ENCODE data around the gene MYH15.

MYH15 gene

DNA sequence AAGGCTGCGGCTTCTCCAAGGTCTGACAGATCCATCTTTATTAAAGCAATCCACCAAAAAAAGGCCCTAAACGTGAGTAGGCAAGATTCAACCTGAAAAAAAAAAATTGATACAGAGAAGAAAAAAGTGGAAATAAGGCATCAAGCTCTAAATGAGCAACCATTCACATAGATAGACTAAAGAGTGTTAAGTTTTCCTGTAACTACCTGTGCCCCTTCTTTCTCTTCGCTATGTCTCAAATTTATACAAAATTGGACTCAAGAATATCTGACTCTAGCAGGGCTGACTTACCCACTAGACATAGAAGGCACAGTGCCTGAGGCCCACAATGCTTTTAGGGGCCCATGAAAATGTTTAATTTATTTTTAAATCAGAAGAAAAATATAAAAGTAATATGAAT lies at the start of gene MYH15:
Gene MYH15, minus strand, starts transcription at position 101 of the 400 bp plus-strand sequence. Its CDS starts 66 bp downstream, at position 35.
- DNase-seq = no peak

DNA sequence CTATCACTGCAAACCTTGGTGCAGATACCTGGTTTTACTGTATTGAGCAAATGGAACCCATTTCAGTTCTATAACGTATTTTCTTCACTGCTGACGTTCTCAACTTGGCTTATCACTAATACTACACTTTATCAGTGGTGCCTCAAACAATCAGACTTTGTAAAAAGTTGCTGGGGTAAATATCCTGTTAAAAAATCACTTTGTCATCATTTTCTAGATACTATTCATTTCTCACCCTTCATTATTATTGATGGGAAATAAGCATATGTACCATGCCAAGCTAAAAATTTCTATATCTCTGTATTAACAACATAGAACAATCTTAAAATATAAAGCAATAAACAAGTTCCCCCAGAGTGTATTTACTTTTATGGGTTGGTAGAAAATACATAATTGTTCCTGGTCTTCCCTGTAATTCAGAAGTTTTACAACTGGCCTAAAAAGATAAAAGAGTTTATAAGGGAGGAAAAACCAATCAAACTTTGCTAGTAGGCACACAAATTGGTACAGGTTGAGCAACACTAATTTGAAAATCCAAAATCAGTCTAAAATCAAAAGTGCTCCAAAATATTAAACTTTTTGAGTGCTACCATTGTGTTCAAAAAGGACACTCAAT lies 45.7 kb upstream of the MYH15 start:
- no peak for DNase-seq

DNA sequence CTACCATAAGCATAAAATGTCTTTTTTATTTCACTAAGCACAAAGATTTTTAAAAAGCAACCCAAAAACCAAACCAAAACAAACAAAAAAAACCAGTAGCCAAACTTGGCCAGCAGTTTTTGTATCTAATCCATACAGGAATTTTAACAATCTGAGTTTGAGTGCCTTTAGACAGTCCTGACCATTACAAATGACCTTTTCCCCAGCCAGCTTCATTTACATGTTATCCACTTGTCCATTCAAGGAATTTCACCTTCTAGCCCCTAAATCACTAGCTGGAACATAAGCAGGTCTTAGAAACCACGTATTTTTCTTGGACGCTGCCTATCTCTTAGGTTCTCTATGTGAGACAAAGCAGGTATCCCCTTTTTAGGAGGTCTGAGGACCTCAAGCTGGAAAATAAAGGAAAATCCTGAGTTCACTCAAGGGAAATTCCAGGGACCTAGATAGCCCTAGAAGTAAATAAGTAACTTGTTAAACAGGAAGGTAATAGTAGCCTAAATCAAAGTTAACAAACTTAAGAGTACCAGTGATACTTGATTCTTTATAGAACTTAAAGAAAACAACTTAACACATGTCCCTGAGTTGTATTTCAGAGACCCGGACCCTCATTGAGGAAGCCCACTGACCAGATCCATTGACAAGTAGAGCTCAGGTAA lies 44.6 kb upstream of the MYH15 start:
- no peak for DNase-seq

DNA sequence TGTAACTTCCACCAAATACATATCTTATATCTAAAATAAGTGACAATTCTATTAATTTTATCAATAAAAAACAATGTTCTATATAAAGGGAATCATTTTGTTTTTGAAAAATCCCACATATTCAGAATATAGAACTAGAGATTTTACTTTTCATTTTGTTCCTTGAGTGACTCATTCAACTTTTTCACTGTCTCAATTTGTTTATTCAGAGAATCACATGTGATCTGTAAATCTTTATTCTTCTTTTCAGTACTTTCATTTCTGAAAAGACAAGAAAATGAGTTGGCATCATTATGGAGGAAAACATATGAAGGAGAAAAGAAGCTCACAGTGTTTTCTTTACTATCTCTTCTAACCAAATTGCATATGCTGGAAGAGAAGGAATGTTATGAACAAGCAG lies 43.8 kb upstream of the MYH15 start:
- DNase-seq = no peak

- DNase-seq = peak; percentile 69
These were observed 42.1 kb upstream of the MYH15 start for GRCh38 chr3:108552267-108553159.

DNA sequence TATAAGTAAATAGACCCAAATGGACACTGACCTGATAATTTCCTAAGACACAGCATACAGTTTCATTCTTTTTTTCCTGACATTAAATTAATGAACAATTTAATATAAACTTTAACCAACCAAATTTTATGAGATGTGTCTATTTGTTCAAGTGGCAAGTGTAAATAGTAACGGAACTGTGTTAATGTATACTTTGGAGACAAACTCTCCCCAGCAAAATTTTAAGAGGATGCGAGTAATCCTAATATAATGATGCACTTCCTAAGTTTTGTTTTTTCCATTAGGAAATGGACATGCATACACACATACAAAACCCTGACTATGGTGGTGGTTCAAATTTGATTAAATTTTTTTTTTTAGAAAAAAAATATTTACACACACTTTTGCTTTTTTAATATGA lies 38.5 kb upstream of the MYH15 start:
- no peak for DNase-seq

DNA sequence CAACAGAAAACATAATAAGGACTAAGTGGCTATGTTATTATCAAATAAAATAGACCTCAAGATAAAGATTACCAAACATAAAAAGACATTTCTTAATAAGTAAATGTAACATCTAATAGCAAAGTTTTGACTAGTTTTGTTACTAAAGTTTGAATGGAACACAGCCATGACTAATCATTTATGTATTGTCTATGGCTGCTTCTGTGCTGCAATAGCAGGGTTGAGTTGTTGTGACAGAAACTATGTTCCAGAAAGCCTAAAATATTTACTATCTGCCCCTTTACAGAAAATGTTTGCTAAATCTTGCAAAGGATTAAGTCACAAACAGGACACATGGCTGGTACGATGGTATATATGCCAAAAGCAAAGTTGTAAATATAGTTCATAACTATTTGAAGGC lies 37.9 kb upstream of the MYH15 start:
- no peak for DNase-seq

DNA sequence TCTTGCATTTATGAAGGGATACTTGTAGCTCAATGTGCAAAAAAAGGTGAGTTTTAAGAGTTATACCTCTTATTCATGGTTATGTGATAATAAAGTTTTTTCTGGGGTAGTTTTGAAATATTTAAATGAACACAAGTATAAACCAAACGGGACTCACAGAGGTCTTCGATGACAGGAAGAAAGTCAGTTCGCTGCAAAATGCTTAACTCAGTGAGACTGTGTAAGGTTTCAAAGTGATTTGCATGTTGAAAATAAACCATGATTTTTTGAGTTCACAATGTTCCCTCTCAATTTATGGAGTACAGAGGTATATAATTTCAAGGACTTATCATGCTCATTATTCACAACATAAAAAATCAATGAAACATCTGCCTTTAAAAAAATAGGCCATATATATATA lies 36.3 kb upstream of the MYH15 start:
- DNase-seq = no peak

- no peak for DNase-seq
These were observed 35.9 kb upstream of the MYH15 start for GRCh38 chr3:108546247-108546646.

DNA sequence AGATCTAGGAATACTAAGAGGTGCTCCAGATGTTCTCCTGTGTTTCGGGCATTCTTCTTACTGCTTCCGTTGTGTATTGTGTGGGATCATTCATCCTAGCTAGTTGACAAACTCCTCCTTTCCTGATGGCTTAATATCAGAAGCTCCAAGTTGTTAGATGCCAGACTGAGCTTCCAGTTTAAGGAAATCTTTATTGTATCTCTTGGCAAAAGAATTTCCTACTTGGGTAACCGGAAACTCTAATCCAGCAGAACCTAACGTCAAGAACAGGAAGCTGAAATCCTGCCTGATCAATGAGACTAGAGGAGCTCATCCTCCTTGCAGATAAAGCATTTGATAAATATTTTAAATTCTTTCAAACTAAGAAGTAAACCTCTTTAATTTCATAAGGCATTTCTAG lies 27.7 kb upstream of the MYH15 start:
- no peak for DNase-seq

GRCh38 chr3:108528459-108529252 lies 18.3 kb upstream of the MYH15 start:
- no peak for DNase-seq

- no peak for DNase-seq
These were observed 17.4 kb upstream of the MYH15 start for GRCh38 chr3:108527817-108528216.

DNA sequence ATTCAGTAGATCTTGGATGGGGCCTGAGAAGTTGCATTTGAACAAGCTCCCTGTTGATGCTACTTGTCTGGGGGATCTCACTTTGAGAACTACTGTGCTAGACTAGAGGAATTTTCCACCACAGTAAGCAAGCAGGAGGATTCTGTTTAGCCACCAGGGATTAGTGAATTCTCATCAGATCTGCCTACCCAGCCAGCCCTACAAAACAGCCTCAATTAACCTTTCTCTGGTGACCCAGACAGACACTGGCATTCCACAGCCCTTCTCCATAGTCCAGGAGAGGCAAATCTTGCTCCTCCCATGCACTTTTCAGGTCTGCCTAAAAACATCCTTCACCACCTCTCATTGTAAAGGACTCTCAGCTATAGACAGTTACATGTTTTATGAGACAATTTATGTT lies 16.7 kb upstream of the MYH15 start:
- DNase-seq = no peak

DNA sequence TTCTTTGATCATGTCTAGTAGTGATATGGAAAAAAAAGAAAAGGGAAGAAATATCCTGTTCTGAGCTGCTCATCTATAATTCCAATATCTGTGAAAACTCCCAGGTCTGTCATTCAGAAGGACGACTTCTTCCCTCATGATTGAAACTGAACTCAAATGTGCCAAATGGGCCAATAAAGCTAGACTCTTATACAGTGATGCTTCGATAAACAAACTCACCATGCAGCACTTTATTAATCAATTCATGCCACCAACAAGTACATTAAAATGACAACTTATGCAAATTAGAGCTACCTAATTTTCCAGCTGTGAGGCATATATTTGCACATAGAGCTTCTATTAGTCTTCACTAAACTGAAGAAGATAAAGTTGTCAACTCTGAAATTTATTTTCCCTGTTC lies 15.6 kb upstream of the MYH15 start:
- DNase-seq = no peak

DNA sequence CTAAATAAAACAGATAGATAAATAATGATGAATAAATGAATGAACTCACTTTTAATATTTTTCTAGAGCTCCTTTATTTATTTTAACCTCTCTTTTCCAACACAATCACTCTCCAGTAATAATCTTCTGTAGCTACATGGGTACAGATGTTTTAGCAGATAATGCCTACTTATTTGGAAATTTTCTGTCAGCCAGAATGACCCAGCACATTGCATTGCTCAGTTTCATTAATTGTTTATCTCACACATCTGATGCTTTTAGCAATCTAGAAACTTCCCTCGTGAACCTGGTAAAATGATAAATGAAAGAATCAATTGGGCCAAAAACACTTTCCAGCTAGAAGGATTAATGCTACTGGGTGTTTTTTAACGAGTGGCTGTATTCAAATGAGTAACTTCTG lies 14.9 kb upstream of the MYH15 start:
- no peak for DNase-seq

DNA sequence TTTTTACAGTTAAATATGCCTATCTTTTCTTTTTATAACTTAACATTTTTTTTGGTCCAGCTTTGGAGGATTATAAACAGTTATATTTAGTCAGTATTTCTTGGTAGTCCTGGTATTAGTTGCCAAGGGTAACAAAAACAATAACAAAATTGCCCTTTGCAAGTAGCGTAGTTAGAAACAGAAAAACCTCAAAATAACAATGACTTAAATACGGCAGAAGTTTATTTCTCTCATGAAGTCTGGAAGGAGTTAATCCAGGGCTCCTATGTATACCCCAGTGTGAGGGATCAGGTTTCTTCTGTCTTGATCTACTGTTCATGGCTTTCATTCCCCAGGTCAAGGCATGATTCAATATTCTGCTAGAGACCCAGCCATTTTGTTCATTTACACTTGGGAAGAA lies 14.1 kb upstream of the MYH15 start:
- DNase-seq = no peak

- DNase-seq = no peak
These were observed 8.5 kb upstream of the MYH15 start for GRCh38 chr3:108518895-108519294.

- no peak for DNase-seq
These were observed 6.5 kb upstream of the MYH15 start for GRCh38 chr3:108516881-108517280.

DNA sequence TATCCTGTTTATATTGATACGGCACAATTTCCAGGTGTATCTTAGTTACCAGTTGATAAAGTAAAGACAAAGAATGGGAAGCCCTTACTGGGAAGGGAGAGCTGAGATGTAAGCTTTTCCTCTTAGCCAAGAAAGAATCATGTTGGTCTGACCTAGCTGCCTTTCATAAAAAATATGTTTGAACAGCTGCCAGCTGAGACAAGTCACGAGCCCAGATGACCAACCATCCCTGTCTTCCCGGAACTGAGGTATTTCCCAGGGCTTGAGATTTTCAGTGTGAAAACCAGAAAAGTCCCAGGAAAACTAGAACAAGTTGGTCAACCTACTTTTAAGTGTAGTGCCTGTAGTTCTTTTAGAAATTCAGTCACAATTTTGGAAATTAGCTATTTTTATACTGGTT lies 3.6 kb upstream of the MYH15 start:
- no peak for DNase-seq

- no peak for DNase-seq
These were observed 2.3 kb upstream of the MYH15 start for GRCh38 chr3:108512671-108513070.

DNA sequence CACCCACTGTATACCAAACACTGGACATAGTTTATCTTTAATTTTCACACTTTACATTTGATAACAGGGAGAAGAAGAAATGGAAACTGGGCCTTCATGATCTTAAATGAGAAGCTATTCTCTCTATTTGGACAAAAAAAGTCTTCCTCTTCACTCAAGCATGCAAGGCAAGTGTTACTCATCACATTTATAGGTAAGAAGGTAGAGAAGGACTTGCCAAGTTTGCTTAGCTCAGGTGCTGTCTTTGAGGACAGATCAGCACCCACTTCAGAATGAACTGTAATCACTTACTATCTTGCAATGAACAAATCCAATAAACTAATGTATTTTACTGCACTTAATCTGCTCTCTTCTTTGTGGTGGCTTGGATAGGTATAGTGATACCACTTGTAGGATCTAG lies 1.1 kb upstream of the MYH15 start:
- DNase-seq = no peak

GRCh38 chr3:108511055-108511454 lies 659 bp upstream of the MYH15 start:
- DNase-seq = no peak

GRCh38 chr3:108509871-108510270 lies 525 bp downstream of the MYH15 start:
- DNase-seq = no peak
